K562 (cell line): ENCODE results near the gene DLX2. TPM values are rescaled to one million over a fixed set of nuclear protein-coding genes. Genes with fewer than 3 reads are reported as not detected.
A peak's percentile ranks its signal among the peaks of the same experiment; 100 is the strongest.

ENCODE experiments used
- ARID2 ChIP-seq: fragments of 450-650 bp; IDR thresholded peaks from 2 replicates; pipeline ENCODE4 v1.6.1; 2017; ENCODE audit warnings: antibody characterized with exemption, mild to moderate bottlenecking
- FOXA3 ChIP-seq, 2 experiments: fragments of 450-650 bp in 1 of 2; sonication (generic) in 1 of 2; formaldehyde crosslinking; IDR thresholded peaks in 1 of 2; conservative IDR thresholded peaks in 1 of 2; 2 replicates each; pipeline versions ENCODE4 v1.4.0 to v1.8.0; 2020 to 2022; ENCODE audit warnings: mild to moderate bottlenecking in 2 of 2, missing genetic modification reagents in 1 of 2
- FOXP1 ChIP-seq: sonication (generic); formaldehyde crosslinking; IDR thresholded peaks from 2 replicates; pipeline ENCODE4 v1.8.0; 2022; ENCODE audit warnings: mild to moderate bottlenecking, missing genetic modification reagents
- HINFP ChIP-seq: fragments of 450-650 bp; conservative IDR thresholded peaks from 2 replicates; pipeline ENCODE4 v1.6.1; 2016; ENCODE audit warnings: missing genetic modification characterization, low read depth, mild to moderate bottlenecking, control low read depth, missing compliant biosample characterization
- HMBOX1 ChIP-seq: sonication (generic); IDR thresholded peaks from 2 replicates; pipeline ENCODE4 v1.6.1; 2016
- MLLT1 ChIP-seq, 2 experiments: fragments of 450-650 bp; IDR thresholded peaks; 2 replicates each; pipeline ENCODE4 v1.6.1; 2016
- RAD21 ChIP-seq, 2 experiments: fragments of 250-450 bp in 1 of 2; fragments of 450-650 bp in 1 of 2; sonication (Bioruptor Pico) in 1 of 2; formaldehyde crosslinking in 1 of 2; IDR thresholded peaks in 1 of 2; conservative IDR thresholded peaks in 1 of 2; 2 replicates each; pipeline versions ENCODE4 v1.4.0 to v1.8.0; 2020 to 2022; ENCODE audit warnings: mild to moderate bottlenecking in 2 of 2, moderate library complexity in 1 of 2
- RBM15 ChIP-seq: fragments of 200-400 bp; formaldehyde crosslinking; IDR thresholded peaks from 2 replicates; pipeline ENCODE4 v1.6.1; 2018; ENCODE audit warnings: mild to moderate bottlenecking, low read length, moderate library complexity; ENCODE audit not compliant: insufficient read depth
- RFX7 ChIP-seq: fragments of 250-450 bp; sonication (Bioruptor Pico); IDR thresholded peaks from 2 replicates; pipeline ENCODE4 v1.5.1; 2021; ENCODE audit warnings: mild to moderate bottlenecking
- SIRT6 ChIP-seq: IDR thresholded peaks from one replicate; pipeline ENCODE4 v1.6.1; 2012; ENCODE audit warnings: low read depth, mild to moderate bottlenecking, control low read depth, inconsistent platforms, low read length, moderate library complexity
- SMAD1 ChIP-seq: fragments of 150-350 bp; IDR thresholded peaks from 2 replicates; pipeline ENCODE4 v1.6.1; 2014; ENCODE audit warnings: low read length, low read depth; ENCODE audit not compliant: partially characterized antibody
- USF1 ChIP-seq: sonication (generic); formaldehyde crosslinking; IDR thresholded peaks from 2 replicates; pipeline ENCODE4 v1.9.0; 2022; ENCODE audit warnings: mild to moderate bottlenecking, missing genetic modification reagents
- ZFPM2 ChIP-seq: fragments of 250-450 bp; sonication (Bioruptor Pico); IDR thresholded peaks from 2 replicates; pipeline ENCODE4 v1.5.1; 2022; ENCODE audit warnings: mild to moderate bottlenecking
- ZFX ChIP-seq: sonication (generic); formaldehyde crosslinking; IDR thresholded peaks from 2 replicates; pipeline ENCODE4 v1.8.0; 2022; ENCODE audit warnings: mild to moderate bottlenecking, missing genetic modification reagents, moderate library complexity
- ZNF175 ChIP-seq: fragments of 200-800 bp; sonication (Bioruptor generic); IDR thresholded peaks from 2 replicates; pipeline ENCODE4 v1.6.1; 2016; ENCODE audit warnings: low read depth, mild to moderate bottlenecking, missing genetic modification characterization, missing compliant biosample characterization
- ZNF232 ChIP-seq: sonication (generic); formaldehyde crosslinking; IDR thresholded peaks from 2 replicates; pipeline ENCODE4 v1.8.0; 2022; ENCODE audit warnings: mild to moderate bottlenecking, missing genetic modification reagents
- ZNF561 ChIP-seq: fragments of 450-650 bp; formaldehyde crosslinking; conservative IDR thresholded peaks from 2 replicates; pipeline ENCODE4 v1.4.0; 2020; ENCODE audit warnings: mild to moderate bottlenecking, moderate library complexity
- polyA plus RNA-seq, 8 experiments: library from polyadenylated mRNA; depleted of rRNA in 4 of 8; stranded (reverse) in 5 of 8; unstranded in 3 of 8; fragments of >200 nt; fragmentation: Nextera tagmentation in 2 of 8; fragmentation: Illumina TruSeq in 1 of 8; extraction: Ambion mirVana in 2 of 8; extraction: Trizol in 1 of 8; gene quantifications; 2 replicates each; pipeline versions ENCODE4 v1.2.1 to v1.2.3, GENCODE V29; 2011 to 2014; ENCODE audit warnings: inconsistent platforms in 1 of 8, missing spikeins in 1 of 8
- total RNA-seq, 7 experiments: library from RNA; depleted of rRNA in 6 of 7; stranded (reverse); fragments of >200 nt in 6 of 7; fragmentation: Illumina TruSeq in 2 of 7; extraction: Trizol in 2 of 7; gene quantifications; 2 replicates each; pipeline versions ENCODE4 v1.2.1 to v1.2.3, GENCODE V29; 2011 to 2021; ENCODE audit warnings: low replicate concordance in 1 of 7

The DLX2 gene
- total and polyA plus RNA-seq, 9 of the 15 experiments (the other 6 are each of a cell fraction or from before 2014, with no cell fraction given), result 0.14 to 4.3 (median 0.86) TPM

- TF ChIP-seq MLLT1 (IDR thresholded peaks at IDR 0.05) (peak in 1 of 2 experiments; percentile 25; a peak in 2 of 4 replicates), SIRT6 (no peak), ZNF561 (CRISPR knock-in tag) (no peak), HINFP (tag) (no peak), ZNF232 (CRISPR knock-in tag) (no peak), RFX7 (CRISPR knock-in tag) (no peak), USF1 (CRISPR knock-in tag) (peak; percentile 95), HMBOX1 (no peak), ZFX (CRISPR knock-in tag) (peak; percentile 46; the same call in 1 of the 2 replicates), ARID2 (no peak), FOXA3 (CRISPR knock-in tag; conservative IDR thresholded peaks at IDR 0.05 in 1 of 2, IDR thresholded peaks at IDR 0.05 in 1 of 2) (0 out of 4 replicates have a peak, but pooled peaks of 1 of the 2 experiments have one; percentile 46), RBM15 (no peak), RAD21 (CRISPR knock-in tag; conservative IDR thresholded peaks at IDR 0.05 in 1 of 2, IDR thresholded peaks at IDR 0.05 in 1 of 2) (peak in 1 of 2 experiments; percentile 50; a peak in 2 of 4 replicates), ZNF175 (CRISPR knock-in tag) (no peak), ZFPM2 (CRISPR knock-in tag) (no peak), SMAD1 (no peak), FOXP1 (CRISPR knock-in tag) (no peak)
These were observed at the start of gene DLX2 (continued) for GRCh38 chr2:172102391-172103359.
